SJSA1 (cell line): ENCODE results near the gene ZBTB6. TPM values are rescaled to one million over a fixed set of nuclear protein-coding genes. Genes with fewer than 3 reads are reported as not detected.
A peak's percentile ranks its signal among the peaks of the same experiment; 100 is the strongest.
"Not testable (repeated sequence)": the region's sequence is repeated elsewhere in the genome, so short reads cannot be mapped to it uniquely, and the experiment has no call there.

Source experiments
- DNase-seq, 2 experiments: peaks; one replicate each; pipeline ENCODE4 v3.0.0-alpha.2; 2015 to 2020; ENCODE audit warnings: low spot score in 2 of 2, low read depth in 1 of 2
- H3K27ac ChIP-seq: fragments of 250-450 bp; sonication (Bioruptor Pico); 2 replicates; pipeline ENCODE4 v1.5.1; 2020; ENCODE audit warnings: mild to moderate bottlenecking, moderate library complexity
- H3K27me3 ChIP-seq: fragments of 250-450 bp; sonication (Bioruptor Pico); replicated peaks from 2 replicates; pipeline ENCODE4 v1.5.1; 2020; ENCODE audit warnings: mild to moderate bottlenecking, moderate library complexity
- H3K36me3 ChIP-seq: fragments of 250-450 bp; sonication (Bioruptor Pico); 2 replicates; pipeline ENCODE4 v1.5.1; 2020; ENCODE audit warnings: mild to moderate bottlenecking
- H3K4me1 ChIP-seq: fragments of 250-450 bp; sonication (Bioruptor Pico); replicated peaks from 2 replicates; pipeline ENCODE4 v1.6.1; 2021; ENCODE audit warnings: mild to moderate bottlenecking
- H3K4me3 ChIP-seq: fragments of 250-450 bp; sonication (Bioruptor Pico); 2 replicates; pipeline ENCODE4 v1.5.1; 2020; ENCODE audit warnings: mild to moderate bottlenecking
- H3K9me3 ChIP-seq: fragments of 250-450 bp; sonication (Bioruptor Pico); replicated peaks from 2 replicates; pipeline ENCODE4 v1.5.1; 2020; ENCODE audit warnings: mild to moderate bottlenecking
- total RNA-seq: library from RNA; depleted of rRNA; stranded (reverse); fragments of >200 nt; shearing (Covaris generic); gene quantifications from 2 replicates; pipeline ENCODE4 v1.2.3, GENCODE V29; 2014

The ZBTB6 gene
- total RNA-seq, 1 experiment from 2014 or later: 9.7 TPM

GRCh38 chr9:122940454-122940748, 27.3 kb upstream of the ZBTB6 start:
- Histone ChIP-seq H3K4me1 (peaks cover 17% of the 10 kb centered on the region), H3K27ac (no peak overlapping the region), H3K27me3 (no peaks in the 10 kb centered on the region), H3K36me3 (peaks cover 30% of the 10 kb centered on the region), H3K9me3 (no peaks in the 10 kb centered on the region), H3K4me3 (peak overlapping the region; percentile 75; the same call in 1 of the 2 replicates)
- no peak for DNase-seq

DNA sequence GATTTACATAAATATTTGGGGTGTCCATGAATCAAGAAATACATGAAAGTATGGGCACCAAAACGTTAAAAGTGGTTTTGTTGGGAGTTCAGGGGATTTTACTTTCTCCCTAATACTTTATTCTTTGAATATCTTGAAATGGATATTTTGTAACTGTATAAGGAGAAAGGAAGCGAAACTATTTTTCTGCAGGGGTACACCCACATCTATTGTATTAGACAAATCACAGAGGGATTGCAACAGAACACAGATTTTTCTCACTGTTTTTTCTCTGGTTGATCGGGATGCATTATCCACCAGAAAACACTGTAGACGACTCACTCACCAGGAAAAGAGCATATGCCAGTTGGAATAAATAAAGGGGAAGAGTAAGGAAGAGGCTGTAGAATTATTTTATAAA, 26.5 kb upstream of the ZBTB6 start:
- peaks cover 13% of the 10 kb centered on the region for H3K4me1 ChIP-seq
- H3K4me3 ChIP-seq: no peak overlapping the region
- H3K36me3 ChIP-seq: peaks cover 30% of the 10 kb centered on the region
- H3K27me3 ChIP-seq: no peaks in the 10 kb centered on the region
- no peaks in the 10 kb centered on the region for H3K9me3 ChIP-seq
- DNase-seq: no peak
- no peak overlapping the region for H3K27ac ChIP-seq

DNA sequence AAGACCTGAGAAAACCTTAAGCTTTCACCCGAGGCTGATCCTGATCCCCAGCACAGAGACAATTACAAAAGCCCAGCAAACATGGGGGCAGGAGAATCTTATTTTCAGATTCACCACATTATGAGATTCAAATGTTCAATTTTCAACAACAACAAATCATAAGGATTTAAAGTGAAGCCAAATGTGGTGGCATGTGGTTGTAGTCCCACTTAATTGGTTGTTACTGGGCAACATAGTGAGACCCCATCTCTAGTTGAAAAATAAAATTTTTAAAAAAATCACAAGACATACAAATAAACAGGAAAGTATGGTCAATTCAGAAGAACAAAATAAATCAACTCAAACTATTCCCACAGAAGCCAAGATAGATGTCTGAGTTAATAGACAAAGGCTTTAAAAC, 23.8 kb upstream of the ZBTB6 start:
- no peaks in the 10 kb centered on the region for H3K27me3 ChIP-seq
- no peak overlapping the region for H3K27ac ChIP-seq
- H3K4me3 ChIP-seq: no peak overlapping the region
- no peak for DNase-seq
- H3K36me3 ChIP-seq: peaks cover 30% of the 10 kb centered on the region
- no peaks in the 10 kb centered on the region for H3K9me3 ChIP-seq
- peaks cover 12% of the 10 kb centered on the region for H3K4me1 ChIP-seq

- no peak for DNase-seq
- Histone ChIP-seq H3K36me3 (peaks cover 30% of the 10 kb centered on the region), H3K4me1 (peaks cover 9% of the 10 kb centered on the region), H3K27me3 (no peaks in the 10 kb centered on the region), H3K27ac (no peak overlapping the region), H3K9me3 (no peaks in the 10 kb centered on the region), H3K4me3 (no peak overlapping the region)
Observed at GRCh38 chr9:122936464-122936863, 23.3 kb upstream of the ZBTB6 start.

DNA sequence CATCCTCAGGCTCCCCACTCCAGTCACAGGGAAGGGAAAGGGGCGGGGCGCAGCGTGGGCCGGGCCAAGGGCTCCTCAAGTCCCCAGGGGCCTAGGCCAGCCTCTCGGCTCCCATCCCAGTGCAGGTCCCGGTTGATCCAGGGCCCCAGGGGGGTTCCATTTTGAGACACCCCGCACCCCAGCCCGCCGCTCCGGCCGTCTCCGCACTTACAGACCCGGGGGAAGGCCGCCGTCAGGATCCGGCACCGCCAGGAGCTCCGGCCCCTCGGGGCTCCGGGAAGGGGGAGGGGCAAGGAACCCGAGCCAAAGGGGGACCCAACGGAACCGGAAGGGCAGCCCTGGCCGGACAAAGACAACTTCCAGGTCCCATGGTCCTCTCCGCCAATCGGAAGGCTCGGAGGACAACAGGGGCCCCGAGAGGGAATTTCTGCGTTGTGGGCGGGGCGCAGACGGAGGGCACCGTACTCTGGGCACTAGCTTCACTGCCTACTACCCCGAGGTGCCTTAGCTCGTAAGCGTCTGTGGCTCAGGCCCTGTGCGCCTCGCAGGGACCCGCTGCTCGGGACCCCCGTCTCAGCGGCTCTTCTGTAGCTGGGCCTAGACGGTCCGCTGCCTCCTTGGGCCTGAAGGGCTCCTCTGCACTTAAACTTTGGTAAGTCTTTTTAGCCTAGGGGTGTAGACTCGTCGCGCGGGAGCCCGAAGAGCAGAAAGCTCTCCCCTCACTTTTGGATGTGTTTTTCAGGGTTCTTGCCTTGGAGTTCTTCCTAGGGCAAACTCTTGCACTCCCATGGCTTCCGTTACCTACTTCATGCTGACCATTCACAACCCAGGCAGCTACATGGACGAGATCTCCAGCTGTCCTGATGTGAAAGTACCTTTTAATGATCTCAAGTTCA, 18.4 kb upstream of the ZBTB6 start, which contains the start of gene ZBTB26:
Gene ZBTB26, minus strand, starts transcription at position 287 of the 896 bp plus-strand sequence. CDS start 11,578 bp downstream, outside the sequence.
- H3K36me3 ChIP-seq: peaks cover 6% of the 10 kb centered on the region
- peak within 1 kb of the TSS; percentile 73 for H3K4me3 ChIP-seq
- H3K27me3 ChIP-seq: no peaks in the 10 kb centered on the region
- H3K4me1 ChIP-seq: peaks cover 12% of the 10 kb centered on the region
- no peaks in the 10 kb centered on the region for H3K9me3 ChIP-seq
- DNase-seq: peak; percentile 93
- peak within 1 kb of the TSS; percentile 49 for H3K27ac ChIP-seq

DNA sequence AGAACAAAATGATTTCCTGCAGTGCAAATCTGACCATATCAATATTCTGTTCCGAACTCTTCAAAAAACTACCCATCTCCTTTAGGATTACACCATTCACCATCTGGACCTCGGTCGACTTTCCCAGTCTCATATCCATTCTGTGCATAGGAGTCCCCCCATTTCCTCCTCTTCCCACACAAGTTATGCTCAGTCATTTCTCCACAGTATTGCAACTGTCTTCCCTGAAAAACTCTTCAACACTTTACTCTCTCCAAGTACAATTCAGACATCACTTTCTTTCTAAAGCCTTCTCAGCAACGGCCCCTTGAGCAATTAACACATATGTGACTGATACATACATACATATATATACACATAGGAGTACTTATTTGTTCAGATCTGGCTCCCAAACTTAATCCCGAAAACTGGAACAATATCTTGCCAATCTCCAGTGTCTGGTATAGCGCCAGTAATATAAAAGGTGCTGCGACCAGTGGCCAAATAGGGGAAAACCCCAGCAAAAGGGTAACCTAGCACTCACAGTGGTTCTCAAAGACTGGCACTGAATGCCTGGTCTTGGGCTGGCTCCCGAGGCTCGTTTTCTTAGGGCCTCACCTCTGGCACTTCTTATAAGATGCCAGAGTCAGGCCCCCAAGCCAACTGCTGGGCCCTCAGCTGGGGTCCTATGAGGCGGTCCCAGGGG, 17.6 kb upstream of the ZBTB6 start:
- peaks cover 12% of the 10 kb centered on the region for H3K4me1 ChIP-seq
- DNase-seq: no peak

GRCh38 chr9:122929796-122930354, 16.8 kb upstream of the ZBTB6 start:
- H3K4me3 ChIP-seq: no peak overlapping the region
- H3K9me3 ChIP-seq: no peaks in the 10 kb centered on the region
- peaks cover 6% of the 10 kb centered on the region; the same call in 1 of the 2 replicates for H3K36me3 ChIP-seq
- H3K27me3 ChIP-seq: no peaks in the 10 kb centered on the region
- DNase-seq: no peak
- H3K27ac ChIP-seq: no peak overlapping the region
- H3K4me1 ChIP-seq: peaks cover 12% of the 10 kb centered on the region

More for the DNA sequence above, 17.6 kb upstream of the ZBTB6 start:
- H3K9me3 ChIP-seq: no peaks in the 10 kb centered on the region
- peaks cover 6% of the 10 kb centered on the region; the same call in 1 of the 2 replicates for H3K36me3 ChIP-seq
- no peaks in the 10 kb centered on the region for H3K27me3 ChIP-seq
- H3K27ac ChIP-seq: peak overlapping the region; percentile 49
- peak overlapping the region; percentile 73 for H3K4me3 ChIP-seq

GRCh38 chr9:122923947-122924346, 10.8 kb upstream of the ZBTB6 start:
- H3K36me3 ChIP-seq: peaks cover 28% of the 10 kb centered on the region

GRCh38 chr9:122922713-122923112, 9.6 kb upstream of the ZBTB6 start:
- DNase-seq: no peak
- no peaks in the 10 kb centered on the region for H3K27me3 ChIP-seq
- H3K4me1 ChIP-seq: no peaks in the 10 kb centered on the region
- no peak overlapping the region for H3K4me3 ChIP-seq
- no peaks in the 10 kb centered on the region for H3K9me3 ChIP-seq
- H3K36me3 ChIP-seq: peaks cover 26% of the 10 kb centered on the region
- no peak overlapping the region for H3K27ac ChIP-seq

More at GRCh38 chr9:122923947-122924346, 10.8 kb upstream of the ZBTB6 start:
- H3K9me3 ChIP-seq: no peaks in the 10 kb centered on the region
- no peak overlapping the region for H3K4me3 ChIP-seq
- no peak for DNase-seq
- no peaks in the 10 kb centered on the region for H3K27me3 ChIP-seq
- H3K4me1 ChIP-seq: no peaks in the 10 kb centered on the region
- no peak overlapping the region for H3K27ac ChIP-seq

DNA sequence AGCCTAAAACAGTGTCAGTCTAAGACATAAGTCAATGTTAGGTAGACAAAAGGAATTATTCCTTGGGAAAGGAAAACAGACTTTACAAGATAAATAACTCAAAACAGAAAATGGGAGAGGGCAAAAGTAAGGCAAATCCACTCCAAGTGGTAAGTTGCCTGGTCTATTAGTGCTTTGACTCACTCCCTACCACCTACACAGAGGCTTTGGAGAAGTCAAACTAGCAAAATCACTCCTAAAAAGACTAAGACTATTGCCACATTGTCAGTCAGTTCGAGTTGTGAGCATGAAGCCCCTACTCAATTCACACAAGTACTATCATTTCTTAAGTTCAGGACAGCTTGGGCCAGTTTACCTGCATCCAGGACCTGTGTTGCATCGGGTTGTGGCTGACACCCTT, 5.2 kb upstream of the ZBTB6 start:
- H3K9me3 ChIP-seq: no peaks in the 10 kb centered on the region
- no peak overlapping the region for H3K4me3 ChIP-seq
- peaks cover 4% of the 10 kb centered on the region; the same call in 1 of the 2 replicates for H3K4me1 ChIP-seq
- H3K36me3 ChIP-seq: peaks cover 28% of the 10 kb centered on the region
- H3K27me3 ChIP-seq: no peaks in the 10 kb centered on the region
- H3K27ac ChIP-seq: no peak overlapping the region
- DNase-seq: no peak

DNA sequence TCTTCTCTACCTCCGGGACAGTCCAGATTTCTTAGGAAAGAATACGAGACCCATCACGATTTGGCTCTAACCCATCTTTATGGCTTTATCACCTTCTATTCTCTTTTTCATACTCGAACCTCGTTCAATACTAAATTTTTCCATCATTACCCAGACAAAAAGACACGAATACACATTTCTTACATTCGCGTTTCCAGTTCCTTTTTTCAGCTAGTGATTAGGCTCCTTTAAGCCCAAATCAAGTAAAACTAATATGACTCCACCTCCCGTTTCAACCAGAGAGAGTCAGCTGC, 506 bp downstream of the ZBTB6 start:
- H3K36me3 ChIP-seq: peaks cover 28% of the 10 kb centered on the region
- no peaks in the 10 kb centered on the region for H3K9me3 ChIP-seq
- no peaks in the 10 kb centered on the region for H3K27me3 ChIP-seq
- H3K4me3 ChIP-seq: peak overlapping the region; percentile 56
- peaks cover 9% of the 10 kb centered on the region for H3K4me1 ChIP-seq
- DNase-seq: no peak
- peak overlapping the region; percentile 51 for H3K27ac ChIP-seq

GRCh38 chr9:122906122-122906521, 7.0 kb downstream of the ZBTB6 start:
- H3K4me1 ChIP-seq, H3K9me3 ChIP-seq, DNase-seq, H3K27me3 ChIP-seq, H3K4me3 ChIP-seq, H3K27ac ChIP-seq: not testable (repeated sequence)
- peaks cover 27% of the 10 kb centered on the region for H3K36me3 ChIP-seq

GRCh38 chr9:122904823-122905710, 8.1 kb downstream of the ZBTB6 start, which contains the start of gene RC3H2:
Gene RC3H2 (minus strand): TSS chr9:122905359. CDS start chr9:122897509, 7,850 bp downstream.
- no peaks in the 10 kb centered on the region for H3K9me3 ChIP-seq
- H3K27me3 ChIP-seq: no peaks in the 10 kb centered on the region
- H3K4me1 ChIP-seq: peaks cover 7% of the 10 kb centered on the region; the same call in 1 of the 2 replicates
- H3K4me3 ChIP-seq: peak within 1 kb of the TSS; percentile 81
- H3K36me3 ChIP-seq: peaks cover 16% of the 10 kb centered on the region
- peak within 1 kb of the TSS; percentile 63 for H3K27ac ChIP-seq
- DNase-seq: peak; percentile 98 to 99
